ENCODE results near the gene HPGDS. TPM values are rescaled to one million over a fixed set of nuclear protein-coding genes. Genes with fewer than 3 reads are reported as not detected.
"Not testable (repeated sequence)": the region's sequence is repeated elsewhere in the genome, so short reads cannot be mapped to it uniquely, and the experiment has no call there.

The HPGDS gene
- total and polyA plus RNA-seq, 2 experiments from 2014 or later = not detected

GRCh38 chr4:94344457-94344856 is 1.8 kb upstream of the HPGDS start:
- H3K9ac ChIP-seq = no peak overlapping the region
- H3K4me1 ChIP-seq (ENCODE audit: insufficient read depth) = peaks cover 3% of the 10 kb centered on the region; the same call in 1 of the 2 replicates
- no peaks in the 10 kb centered on the region for H3K79me2 ChIP-seq (ENCODE audit: insufficient read depth)
- H3K27me3 ChIP-seq (replicated peaks; ENCODE audit: insufficient read depth) = no peaks in the 10 kb centered on the region
- 80 to 84% methylated on average over 5 of the region's 5 CpGs for WGBS, 2 experiments (ENCODE audit: low coverage in 1 of 2, low lambda C conversion rate in 2 of 2, missing lambda C conversion rate in 2 of 2)
- H3K4me3 ChIP-seq = no peak overlapping the region
- no peaks in the 10 kb centered on the region for H4K20me1 ChIP-seq (ENCODE audit: insufficient read depth)
- no peak overlapping the region for H3K4me2 ChIP-seq (ENCODE audit: unreplicated experiment)
- H3K36me3 ChIP-seq (ENCODE audit: low read depth) = no peaks in the 10 kb centered on the region
- TF ChIP-seq EZH2 (IDR thresholded peaks at IDR 0.05; ENCODE audit: insufficient read depth, poor library complexity, severe bottlenecking) (no peak), EZH2phosphoT487 (IDR thresholded peaks at IDR 0.05; ENCODE audit: insufficient read depth, low read depth) (no peak)
- no peaks in the 10 kb centered on the region for H3K9me2 ChIP-seq (ENCODE audit: insufficient read depth)
- DNase-seq = no peak
- no peak overlapping the region for H2AFZ ChIP-seq
- no peak overlapping the region for H3K27ac ChIP-seq
- H3F3A ChIP-seq (ENCODE audit: insufficient read depth) = no peaks in the 10 kb centered on the region
- no peaks in the 10 kb centered on the region for H3K9me3 ChIP-seq (ENCODE audit: low read depth)
- in situ Hi-C loops (cut with MboI) = no loop called here

GRCh38 chr4:94341481-94342370 is 910 bp downstream of the HPGDS start:
- Histone ChIP-seq H3K36me3 (ENCODE audit: low read depth) (no peaks in the 10 kb centered on the region), H3F3A (ENCODE audit: insufficient read depth) (no peaks in the 10 kb centered on the region), H4K20me1 (ENCODE audit: insufficient read depth) (no peaks in the 10 kb centered on the region), H3K4me3 (no peak overlapping the region), H3K4me2 (ENCODE audit: unreplicated experiment) (no peak overlapping the region), H3K9me3 (ENCODE audit: low read depth) (no peaks in the 10 kb centered on the region), H3K27me3 (replicated peaks; ENCODE audit: insufficient read depth) (no peaks in the 10 kb centered on the region), H3K9ac (no peak overlapping the region), H3K79me2 (ENCODE audit: insufficient read depth) (no peaks in the 10 kb centered on the region), H3K9me2 (ENCODE audit: insufficient read depth) (no peaks in the 10 kb centered on the region), H3K4me1 (ENCODE audit: insufficient read depth) (no peaks in the 10 kb centered on the region), H2AFZ (no peak overlapping the region), H3K27ac (no peak overlapping the region)
- TF ChIP-seq EZH2 (IDR thresholded peaks at IDR 0.05; ENCODE audit: insufficient read depth, poor library complexity, severe bottlenecking) (no peak), EZH2phosphoT487 (IDR thresholded peaks at IDR 0.05; ENCODE audit: insufficient read depth, low read depth) (no peak)
- peak; percentile 18 for DNase-seq
- in situ Hi-C loops (cut with MboI) = no loop called here
- WGBS, 2 experiments (ENCODE audit: low coverage in 1 of 2, low lambda C conversion rate in 2 of 2, missing lambda C conversion rate in 2 of 2) = 89 to 92% methylated on average over 3 of the region's 3 CpGs

GRCh38 chr4:94339779-94340178 is 2.9 kb downstream of the HPGDS start:
- H3K9me3 ChIP-seq (ENCODE audit: low read depth) = no peaks in the 10 kb centered on the region
- no peak overlapping the region for H3K4me3 ChIP-seq
- in situ Hi-C loops (cut with MboI) = no loop called here
- H3K9ac ChIP-seq = no peak overlapping the region
- no peaks in the 10 kb centered on the region for H4K20me1 ChIP-seq (ENCODE audit: insufficient read depth)
- no peaks in the 10 kb centered on the region for H3F3A ChIP-seq (ENCODE audit: insufficient read depth)
- TF ChIP-seq EZH2 (IDR thresholded peaks at IDR 0.05; ENCODE audit: insufficient read depth, poor library complexity, severe bottlenecking) (no peak), EZH2phosphoT487 (IDR thresholded peaks at IDR 0.05; ENCODE audit: insufficient read depth, low read depth) (no peak)
- WGBS, 2 experiments (ENCODE audit: low coverage in 1 of 2, low lambda C conversion rate in 2 of 2, missing lambda C conversion rate in 2 of 2) = 89% methylated on average over 9 of the region's 9 CpGs
- no peaks in the 10 kb centered on the region for H3K27me3 ChIP-seq (replicated peaks; ENCODE audit: insufficient read depth)
- no peak for DNase-seq
- no peak overlapping the region for H2AFZ ChIP-seq
- no peaks in the 10 kb centered on the region for H3K9me2 ChIP-seq (ENCODE audit: insufficient read depth)
- no peak overlapping the region for H3K4me2 ChIP-seq (ENCODE audit: unreplicated experiment)
- no peaks in the 10 kb centered on the region for H3K36me3 ChIP-seq (ENCODE audit: low read depth)
- H3K79me2 ChIP-seq (ENCODE audit: insufficient read depth) = no peaks in the 10 kb centered on the region
- no peaks in the 10 kb centered on the region for H3K4me1 ChIP-seq (ENCODE audit: insufficient read depth)
- H3K27ac ChIP-seq = no peak overlapping the region

GRCh38 chr4:94338681-94339351 is 3.8 kb downstream of the HPGDS start:
- TF ChIP-seq EZH2 (IDR thresholded peaks at IDR 0.05; ENCODE audit: insufficient read depth, poor library complexity, severe bottlenecking) = no peak
- no peak for TF ChIP-seq EZH2phosphoT487 (IDR thresholded peaks at IDR 0.05; ENCODE audit: insufficient read depth, low read depth)
- Histone ChIP-seq H3K9ac (no peak overlapping the region), H3K4me2 (ENCODE audit: unreplicated experiment) (no peak overlapping the region), H3K9me2 (ENCODE audit: insufficient read depth) (no peaks in the 10 kb centered on the region), H3K27me3 (replicated peaks; ENCODE audit: insufficient read depth) (no peaks in the 10 kb centered on the region), H3K4me1 (ENCODE audit: insufficient read depth) (no peaks in the 10 kb centered on the region), H3K79me2 (ENCODE audit: insufficient read depth) (no peaks in the 10 kb centered on the region), H3K27ac (no peak overlapping the region), H3K9me3 (ENCODE audit: low read depth) (no peaks in the 10 kb centered on the region), H3F3A (ENCODE audit: insufficient read depth) (no peaks in the 10 kb centered on the region), H3K36me3 (ENCODE audit: low read depth) (no peaks in the 10 kb centered on the region), H3K4me3 (no peak overlapping the region), H2AFZ (no peak overlapping the region), H4K20me1 (ENCODE audit: insufficient read depth) (no peaks in the 10 kb centered on the region)
- WGBS, 2 experiments (ENCODE audit: low coverage in 1 of 2, low lambda C conversion rate in 2 of 2, missing lambda C conversion rate in 2 of 2) = 85 to 88% methylated on average over 4 of the region's 4 CpGs
- DNase-seq = no peak
- in situ Hi-C loops (cut with MboI) = no loop called here

GRCh38 chr4:94336791-94337190 is 5.8 kb downstream of the HPGDS start:
- not testable (repeated sequence) for H4K20me1 ChIP-seq (ENCODE audit: insufficient read depth); DNase-seq

More at GRCh38 chr4:94336791-94337190, 5.8 kb downstream of the HPGDS start:
- in situ Hi-C loops (cut with MboI); H3K79me2 ChIP-seq (ENCODE audit: insufficient read depth); H3K9me2 ChIP-seq (ENCODE audit: insufficient read depth); H3K4me2 ChIP-seq (ENCODE audit: unreplicated experiment); H3F3A ChIP-seq (ENCODE audit: insufficient read depth); H3K9ac ChIP-seq; H3K4me1 ChIP-seq (ENCODE audit: insufficient read depth); H2AFZ ChIP-seq; H3K36me3 ChIP-seq (ENCODE audit: low read depth); H3K27me3 ChIP-seq (replicated peaks; ENCODE audit: insufficient read depth); H3K27ac ChIP-seq; H3K9me3 ChIP-seq (ENCODE audit: low read depth); H3K4me3 ChIP-seq: not testable (repeated sequence)
- WGBS, 2 experiments (ENCODE audit: low coverage in 1 of 2, low lambda C conversion rate in 2 of 2, missing lambda C conversion rate in 2 of 2) = 53 to 61% methylated on average over 5 of the region's 5 CpGs

Measured in GM23248 (cell line).